KG1 (cell line): ENCODE data around the gene ARHGAP28.
"Not testable (repeated sequence)": the region's sequence is repeated elsewhere in the genome, so short reads cannot be mapped to it uniquely, and the experiment has no call there.

Experiments
- DNase-seq: peaks from one replicate; lab custom pipeline; 2025; lab: John Stamatoyannopoulos, UW

The ARHGAP28 gene

DNA sequence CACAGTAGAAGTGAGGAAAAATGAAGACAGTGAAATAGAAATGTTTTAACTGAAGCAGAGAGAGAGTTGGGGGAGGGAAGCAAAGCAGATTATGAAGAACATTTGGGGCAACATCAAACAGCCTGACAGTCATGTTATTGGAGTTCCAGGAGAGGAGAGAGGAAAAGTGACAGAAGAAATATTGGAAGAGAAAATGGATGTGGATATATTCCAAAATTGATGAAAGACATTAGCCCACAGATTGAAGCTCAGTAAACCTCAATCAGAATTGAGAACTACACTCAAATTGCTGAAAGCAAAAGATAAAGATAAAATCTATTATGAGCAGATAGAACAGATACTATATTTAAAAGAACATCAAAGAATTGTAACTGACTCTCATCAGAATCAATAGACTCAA is 90.8 kb downstream of the ARHGAP28 start:
- no peak for DNase-seq

DNA sequence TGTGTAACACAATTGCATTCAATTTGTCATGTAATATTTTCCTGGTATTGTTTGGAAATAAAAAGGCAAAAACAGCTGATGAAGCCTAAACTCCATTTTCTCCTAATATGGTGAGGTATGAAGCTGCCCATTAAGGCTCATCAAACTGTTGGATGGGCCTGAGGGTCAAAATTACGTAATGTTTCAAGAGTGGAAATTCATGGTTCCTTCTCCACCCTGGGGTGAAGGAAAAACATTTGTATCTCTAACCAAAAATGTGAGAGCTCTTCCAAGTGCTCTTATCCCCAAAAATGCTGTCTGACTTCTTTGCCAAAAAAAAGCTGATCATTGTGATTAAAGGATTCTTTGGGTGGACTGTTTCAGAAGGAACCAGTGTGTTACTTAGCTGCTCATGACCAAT is 91.8 kb downstream of the ARHGAP28 start:
- DNase-seq, result no peak

DNA sequence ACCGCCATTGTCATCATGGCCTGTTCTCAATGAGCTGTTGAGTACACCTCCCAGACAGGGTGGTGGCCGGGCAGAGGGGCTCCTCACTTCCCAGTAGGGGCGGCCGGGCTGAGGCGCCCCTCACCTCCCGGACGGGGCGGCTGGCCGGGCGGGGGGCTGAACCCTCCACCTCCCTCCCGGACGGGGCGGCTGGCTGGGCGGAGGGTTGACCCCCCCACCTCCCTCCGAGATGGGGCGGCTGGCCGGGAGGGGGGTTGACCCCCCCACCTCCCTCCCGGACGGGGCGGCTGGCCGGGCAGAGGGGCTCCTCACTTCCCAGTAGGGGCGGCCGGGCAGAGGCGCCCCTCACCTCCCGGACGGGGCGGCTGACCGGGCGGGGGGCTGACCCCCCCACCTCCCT is 97.6 kb downstream of the ARHGAP28 start:
- DNase-seq, result not testable (repeated sequence)

DNA sequence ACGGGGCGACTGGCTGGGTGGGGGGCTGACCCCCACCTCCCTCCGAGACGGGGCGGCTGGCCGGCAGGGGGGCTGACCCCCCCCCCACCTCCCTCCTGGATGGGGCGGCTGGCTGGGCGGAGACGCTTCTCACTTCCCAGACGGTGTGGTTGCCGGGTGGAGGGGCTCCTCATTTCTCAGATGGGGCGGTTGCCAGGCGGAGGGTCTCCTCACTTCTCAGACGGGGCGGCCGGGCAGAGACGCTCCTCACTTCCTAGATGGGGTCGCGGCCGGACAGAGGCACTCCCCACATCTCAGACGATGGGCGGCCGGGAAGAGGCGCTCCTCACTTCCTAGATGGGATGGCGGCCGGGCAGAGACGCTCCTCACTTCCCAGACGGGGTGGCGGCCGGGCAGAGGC is 98.0 kb downstream of the ARHGAP28 start:
- not testable (repeated sequence) for DNase-seq

DNA sequence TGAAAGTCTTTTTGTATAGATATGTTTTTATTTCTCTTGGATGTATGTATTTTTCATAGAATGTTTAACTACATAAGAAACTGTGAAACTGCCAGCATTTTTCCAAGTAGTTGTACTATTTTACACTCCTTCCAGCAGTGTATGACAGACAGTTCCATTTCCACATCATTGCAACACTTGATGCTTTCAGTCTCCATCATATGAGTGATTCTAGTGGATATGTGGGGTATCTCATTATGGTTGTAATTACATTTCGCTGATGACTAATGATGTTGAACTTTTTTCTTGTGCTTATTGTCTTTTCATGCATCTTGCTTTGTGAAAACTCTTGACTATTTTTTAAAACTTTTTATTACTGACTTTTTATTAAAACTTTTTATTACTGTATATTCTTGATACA is 101.4 kb downstream of the ARHGAP28 start:
- no peak for DNase-seq

DNA sequence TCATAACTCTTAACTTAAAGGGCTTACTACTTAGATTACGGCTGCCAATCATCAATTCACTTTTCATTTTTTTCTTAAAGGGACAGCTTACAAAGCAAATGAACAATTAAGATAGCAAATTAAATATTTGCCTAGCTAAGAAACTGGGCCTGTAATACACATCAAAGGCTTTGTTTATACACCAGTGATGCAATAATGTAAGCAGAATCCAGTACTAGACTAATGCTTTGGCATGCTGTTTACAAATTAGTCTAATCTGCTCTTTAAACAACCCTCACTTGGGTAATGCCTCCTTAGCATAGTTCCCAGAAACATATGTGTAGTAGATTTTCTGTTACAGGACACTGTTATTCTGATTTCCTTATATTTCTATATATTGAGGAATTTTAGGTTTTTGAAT is 105.8 kb downstream of the ARHGAP28 start:
- DNase-seq, result no peak

DNA sequence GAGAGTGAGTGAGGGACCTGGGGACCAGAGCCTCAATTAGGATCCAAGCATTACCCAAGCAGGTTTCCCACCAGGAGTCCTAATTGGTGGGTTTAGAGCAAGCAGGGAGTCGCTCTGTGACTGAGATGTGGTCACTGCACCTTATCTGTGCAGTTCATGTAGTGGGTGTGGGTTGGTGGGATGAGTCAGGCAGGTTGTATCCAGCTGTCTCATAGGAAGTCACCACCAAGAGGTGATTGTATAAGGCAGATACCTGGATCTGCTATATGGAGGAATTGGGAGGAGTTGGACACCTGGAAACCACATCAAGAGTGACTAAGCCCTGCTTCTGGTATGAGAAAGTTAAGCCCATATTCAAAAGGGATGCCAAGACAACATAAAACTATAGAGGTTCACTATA is 106.8 kb downstream of the ARHGAP28 start:
- no peak for DNase-seq

DNA sequence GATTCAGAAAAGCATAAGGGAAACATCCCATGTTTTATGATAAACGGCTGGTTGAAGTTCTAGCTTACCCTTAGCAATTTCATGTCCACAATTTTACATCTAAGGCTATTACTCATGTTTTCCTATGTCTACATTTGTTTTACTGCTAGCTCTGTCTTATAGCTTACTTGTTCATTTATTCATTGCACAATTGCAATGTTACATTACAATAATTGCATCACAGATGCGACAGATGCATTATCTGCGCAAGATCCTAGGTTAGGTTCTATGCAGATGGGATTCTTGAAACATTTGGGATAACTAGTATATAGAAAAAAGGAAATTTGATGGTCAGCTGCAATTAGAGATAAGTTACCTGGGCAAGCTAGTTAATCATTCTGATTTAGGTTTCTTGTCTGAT is 108.4 kb downstream of the ARHGAP28 start:
- no peak for DNase-seq

DNA sequence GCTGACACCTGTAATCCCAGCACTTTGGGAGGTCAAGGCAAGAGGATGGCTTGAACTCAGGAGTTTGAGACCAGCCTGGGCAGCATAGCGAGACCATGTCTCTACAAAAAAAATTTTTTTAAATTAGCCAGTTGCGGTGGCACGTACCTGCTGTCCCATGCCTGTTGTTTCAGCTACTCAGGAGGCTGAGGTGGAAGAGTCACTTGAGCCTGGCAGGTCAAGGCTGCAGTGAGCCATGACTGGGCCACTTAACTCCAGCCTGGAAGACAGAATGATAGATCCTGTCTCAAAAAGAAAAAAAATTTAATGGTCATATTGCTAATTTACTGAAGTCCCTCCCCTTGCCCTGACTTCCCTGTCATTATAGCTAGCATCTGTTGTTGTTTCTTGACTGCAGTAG is 112.6 kb downstream of the ARHGAP28 start:
- no peak for DNase-seq

DNA sequence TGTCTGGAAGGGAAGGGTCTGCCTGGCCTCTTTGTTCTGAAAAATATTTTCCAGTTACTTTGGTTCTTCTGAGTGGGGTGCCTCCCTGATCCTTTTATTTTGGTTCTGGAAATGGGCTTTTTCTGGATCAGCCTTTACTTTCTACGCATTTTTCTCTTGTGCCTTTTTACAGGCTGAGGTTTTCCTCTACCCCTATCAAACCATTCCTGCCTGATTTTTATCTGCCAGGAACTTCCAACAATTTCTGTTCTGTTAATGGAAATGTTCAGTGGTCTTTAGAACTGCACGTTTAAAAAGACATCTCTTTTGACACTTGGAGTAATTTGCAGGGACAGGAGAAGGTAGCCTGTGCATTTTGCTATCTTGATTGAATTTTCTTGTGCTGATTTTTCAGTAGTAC is 113.8 kb downstream of the ARHGAP28 start:
- DNase-seq, result no peak

DNA sequence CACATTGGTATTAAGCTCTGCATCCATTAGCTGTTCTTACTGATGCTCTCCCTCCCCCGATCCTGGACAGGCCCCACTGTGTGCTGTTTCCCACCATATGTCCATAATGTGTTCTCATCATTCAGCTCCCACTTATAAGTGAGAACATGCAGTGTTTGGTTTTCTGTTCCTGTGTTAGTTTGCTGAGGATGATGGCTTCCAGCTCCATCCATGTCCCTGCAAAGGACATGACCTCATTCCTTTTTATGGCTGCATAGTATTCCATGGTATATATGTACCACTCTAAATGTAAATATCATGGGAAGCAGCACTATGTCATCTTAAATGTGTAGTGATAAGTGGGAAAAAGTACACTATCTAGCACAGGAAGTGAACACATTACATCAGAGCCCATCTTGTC is 116.0 kb downstream of the ARHGAP28 start:
- DNase-seq, result not testable (repeated sequence)

DNA sequence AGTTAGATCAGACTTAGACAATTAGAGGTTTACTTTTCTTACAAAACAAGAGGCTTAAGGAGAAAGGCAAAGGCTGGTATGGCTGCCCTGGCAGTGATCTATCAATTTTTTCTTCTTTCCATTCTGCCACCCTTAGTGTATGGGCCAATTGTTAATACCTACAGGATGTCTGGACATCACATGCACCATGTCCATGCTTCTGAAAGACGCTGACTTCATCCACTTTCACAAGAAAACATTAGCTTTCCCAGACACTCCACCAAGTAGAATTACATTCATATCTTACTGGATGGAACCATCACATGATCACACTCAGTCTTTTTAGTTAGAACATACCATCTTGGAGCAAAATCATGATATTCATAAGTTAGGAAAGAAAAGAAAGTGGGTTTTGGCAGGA is 120.9 kb downstream of the ARHGAP28 start:
- no peak for DNase-seq

DNA sequence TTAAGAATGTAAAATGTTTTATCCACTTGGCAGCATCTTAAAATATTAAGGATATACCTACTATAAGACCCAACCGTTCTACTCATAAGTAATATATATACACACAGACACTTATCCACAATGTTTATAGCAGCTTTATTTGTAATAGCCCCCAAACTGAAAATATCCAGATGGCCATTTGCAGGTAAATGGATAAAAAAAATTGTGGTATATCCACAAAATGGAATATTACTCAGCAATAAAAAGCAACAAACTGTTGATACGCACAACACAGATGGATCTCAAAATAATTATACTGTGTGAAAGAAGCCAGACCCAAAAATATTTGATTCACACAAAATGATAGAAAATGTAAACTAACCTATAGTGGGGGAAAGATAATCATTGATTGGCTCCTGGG is 122.0 kb downstream of the ARHGAP28 start:
- DNase-seq, result no peak

DNA sequence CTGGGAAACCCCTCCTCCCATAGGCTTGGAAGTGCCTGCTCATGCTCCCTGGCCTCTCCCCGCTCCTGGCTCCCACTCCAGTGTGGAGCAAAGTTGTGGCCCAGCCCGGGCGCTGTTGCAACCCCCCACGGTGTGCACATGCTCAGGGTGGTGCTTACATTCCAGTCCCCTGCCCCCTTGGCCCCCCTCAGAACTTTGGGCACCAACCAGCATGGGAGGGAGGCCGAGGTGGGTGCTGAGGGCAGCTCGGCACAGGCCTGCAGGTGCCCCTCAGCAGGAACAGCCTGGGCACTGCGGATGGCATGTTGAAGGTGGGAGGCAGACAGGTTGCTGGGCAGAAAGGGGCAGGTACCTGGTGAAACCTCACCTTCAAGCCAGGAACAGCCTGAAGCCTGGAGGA is 125.3 kb downstream of the ARHGAP28 start:
- no peak for DNase-seq

DNA sequence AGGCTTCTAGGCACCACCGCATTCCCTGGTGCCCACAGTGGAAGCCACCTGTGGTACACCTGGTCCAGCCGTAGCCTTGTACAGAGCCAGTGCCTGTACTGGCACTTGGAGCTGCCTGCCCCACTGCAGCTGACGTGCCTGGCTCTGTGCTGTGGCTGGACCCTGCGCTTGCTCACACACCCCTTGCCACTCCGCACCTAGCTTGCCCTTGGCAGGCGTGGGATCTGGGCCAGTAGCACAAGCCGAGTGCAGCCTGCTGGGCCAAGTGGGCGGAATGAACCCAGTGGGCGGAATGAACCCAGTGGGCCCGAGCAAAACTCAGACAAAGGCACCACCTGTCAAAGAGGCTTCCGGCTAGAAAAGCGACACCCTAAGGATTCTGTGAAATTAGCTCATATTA is 126.3 kb downstream of the ARHGAP28 start:
- no peak for DNase-seq

DNA sequence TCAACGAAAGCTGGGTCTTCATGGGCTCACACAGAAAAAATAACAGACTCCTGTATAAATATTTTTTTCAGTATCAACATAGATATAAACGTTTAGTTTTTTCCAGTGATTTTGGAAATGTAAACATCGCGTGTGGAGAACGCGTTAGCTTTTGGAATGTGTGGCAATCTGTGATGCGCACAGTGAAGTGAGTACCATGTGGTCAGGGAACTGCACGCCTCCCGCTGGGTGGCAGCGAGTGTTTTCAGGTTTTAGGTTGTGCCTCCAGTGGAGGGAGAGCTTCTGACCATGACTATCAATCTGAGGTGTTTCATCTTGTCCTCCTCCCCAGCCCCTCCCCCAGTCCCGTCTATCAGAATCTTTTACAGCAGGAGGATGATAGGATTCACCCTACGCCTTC is 127.8 kb downstream of the ARHGAP28 start:
- no peak for DNase-seq

DNA sequence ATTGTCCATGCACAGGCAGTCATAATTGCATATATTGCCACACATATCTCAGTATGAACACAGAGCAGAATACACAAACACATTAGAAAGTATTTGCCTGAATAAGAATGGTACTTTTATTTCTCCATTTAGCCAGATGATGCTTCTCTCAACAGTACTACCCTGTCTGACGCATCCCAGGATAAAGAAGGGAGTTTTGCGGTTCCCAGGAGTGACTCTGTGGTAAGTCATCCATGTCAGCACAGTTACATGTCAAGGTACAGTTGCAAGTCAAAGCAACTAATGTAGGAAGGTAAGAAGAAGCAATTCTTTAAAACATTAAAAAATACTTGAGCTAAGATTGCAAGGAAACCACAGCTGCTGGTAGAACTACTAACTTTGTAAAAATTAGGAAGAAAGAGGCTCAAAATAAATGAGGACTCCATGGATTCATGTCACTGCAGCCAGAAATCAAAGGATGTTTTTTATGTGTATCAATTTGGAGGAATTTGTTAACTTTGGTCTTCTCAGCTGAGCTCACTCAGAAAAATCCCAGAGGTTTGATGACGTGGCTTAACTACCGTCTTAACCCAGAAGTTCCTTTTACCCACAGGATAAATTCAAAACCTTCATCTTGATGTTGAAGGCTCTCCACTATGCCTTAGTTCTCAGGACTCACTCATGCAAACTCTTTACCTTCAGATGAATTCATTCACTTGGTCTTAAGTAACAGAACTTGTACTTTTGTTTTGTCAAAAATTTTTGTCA is 130.3 kb downstream of the ARHGAP28 start:
- no peak for DNase-seq

DNA sequence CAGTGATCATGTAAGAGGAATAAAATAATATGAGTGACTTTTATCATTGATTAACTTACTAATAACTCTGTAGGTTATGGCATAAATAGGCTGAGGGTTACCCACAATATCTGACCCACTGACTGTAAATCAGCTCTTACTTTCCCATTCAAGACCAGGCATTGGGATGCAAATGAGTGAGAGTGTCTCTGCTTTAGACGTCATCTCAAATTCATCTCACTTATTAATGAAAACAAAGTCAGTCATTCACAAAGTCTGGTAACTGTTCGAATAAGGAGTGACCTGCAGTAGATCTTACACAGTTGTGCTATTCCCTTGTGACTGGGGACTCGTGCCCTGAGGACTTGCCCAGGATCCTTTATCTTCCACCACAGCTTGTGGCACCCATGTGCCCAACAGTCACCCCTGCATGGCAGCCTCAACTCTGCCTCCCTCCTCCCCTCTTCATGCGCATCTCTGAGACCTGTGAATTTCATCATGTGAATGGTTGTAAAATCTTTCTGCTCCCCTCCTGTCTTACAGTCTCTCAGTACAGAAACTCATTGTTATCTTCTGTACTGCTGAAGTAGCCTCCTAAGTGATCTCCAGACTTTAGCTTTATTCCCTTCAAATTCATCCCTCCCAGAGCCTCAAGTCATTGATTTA is 131.4 kb downstream of the ARHGAP28 start:
- no peak for DNase-seq

DNA sequence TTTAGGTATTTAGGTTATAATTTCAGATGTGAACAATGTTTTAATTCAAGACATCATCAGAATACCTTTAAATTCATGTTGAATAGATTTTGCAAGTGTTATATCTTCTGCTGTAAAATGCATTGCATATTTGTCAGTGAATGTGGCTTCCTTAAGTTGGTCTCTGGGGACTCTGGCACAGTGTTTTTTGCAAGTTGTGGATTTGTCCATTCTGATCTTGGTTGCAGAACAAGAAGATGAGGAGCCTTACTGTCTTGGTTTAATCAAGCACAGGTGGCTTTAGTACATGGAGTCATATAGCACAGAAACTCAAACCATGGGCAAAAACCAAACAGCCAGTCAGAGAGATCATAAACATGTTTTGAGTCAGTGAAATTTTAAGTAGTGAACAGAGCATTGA is 135.7 kb downstream of the ARHGAP28 start:
- no peak for DNase-seq

DNA sequence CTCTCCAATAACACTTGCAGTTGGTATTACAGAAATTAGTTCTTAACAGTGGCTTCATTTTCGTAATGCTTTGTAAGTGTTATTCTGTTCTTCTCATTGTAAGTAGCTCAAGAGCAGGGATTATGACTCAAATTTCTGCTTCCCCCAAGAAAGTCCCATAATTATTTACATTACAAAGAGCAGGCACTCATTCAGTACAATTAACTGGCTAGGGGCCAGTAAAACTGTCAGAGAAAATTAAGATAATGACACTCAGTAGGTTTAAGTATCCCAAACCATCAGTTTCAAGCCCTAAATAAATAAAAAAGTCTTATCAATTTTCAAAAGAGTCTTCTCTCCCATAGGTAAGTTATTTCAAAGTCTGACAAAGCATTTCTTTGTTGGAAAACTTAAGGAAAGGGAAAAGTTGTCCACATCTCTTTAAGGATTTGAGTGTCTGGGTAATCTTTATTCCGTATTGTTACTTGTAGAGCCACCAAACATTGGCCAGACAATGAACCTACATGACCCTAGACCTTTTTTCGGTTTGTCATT is 137.1 kb downstream of the ARHGAP28 start:
- DNase-seq, result no peak

DNA sequence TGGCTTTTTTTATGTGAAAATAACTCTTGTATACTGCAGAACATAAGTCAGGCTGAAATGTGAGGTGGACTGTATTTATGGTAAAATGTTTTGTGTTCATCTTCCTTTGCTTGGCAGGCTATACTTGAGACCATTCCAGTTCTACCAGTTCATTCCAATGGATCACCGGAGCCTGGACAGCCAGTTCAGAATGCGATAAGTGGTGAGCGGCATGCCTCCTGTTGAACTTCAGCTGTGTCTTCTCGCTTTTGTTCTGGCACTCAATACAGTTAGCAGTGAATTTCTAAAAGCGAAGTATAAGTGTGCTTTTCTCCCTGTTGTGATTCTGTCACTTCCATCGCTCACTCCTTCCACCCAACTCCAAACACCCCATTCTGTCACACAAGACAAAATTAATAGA is 138.5 kb downstream of the ARHGAP28 start:
- DNase-seq, result no peak

DNA sequence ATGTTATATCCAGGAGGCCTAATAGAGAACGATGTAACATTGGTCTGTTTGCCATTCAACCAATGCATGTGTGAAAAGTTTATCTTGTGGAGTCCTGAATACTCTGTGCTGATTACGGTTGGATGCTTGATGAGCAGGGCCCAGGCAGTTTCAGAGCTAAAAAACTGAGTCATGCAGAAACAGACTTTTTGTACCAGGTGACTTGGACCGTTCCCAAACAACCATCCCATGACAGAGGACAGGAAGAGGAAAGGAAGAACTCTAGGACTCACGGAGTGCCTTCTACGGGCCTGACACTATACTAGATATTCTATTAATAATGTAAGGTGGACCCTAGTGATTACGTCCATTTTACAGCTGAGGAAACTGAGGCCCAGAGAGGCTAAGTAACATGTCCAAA is 142.1 kb downstream of the ARHGAP28 start:
- no peak for DNase-seq

DNA sequence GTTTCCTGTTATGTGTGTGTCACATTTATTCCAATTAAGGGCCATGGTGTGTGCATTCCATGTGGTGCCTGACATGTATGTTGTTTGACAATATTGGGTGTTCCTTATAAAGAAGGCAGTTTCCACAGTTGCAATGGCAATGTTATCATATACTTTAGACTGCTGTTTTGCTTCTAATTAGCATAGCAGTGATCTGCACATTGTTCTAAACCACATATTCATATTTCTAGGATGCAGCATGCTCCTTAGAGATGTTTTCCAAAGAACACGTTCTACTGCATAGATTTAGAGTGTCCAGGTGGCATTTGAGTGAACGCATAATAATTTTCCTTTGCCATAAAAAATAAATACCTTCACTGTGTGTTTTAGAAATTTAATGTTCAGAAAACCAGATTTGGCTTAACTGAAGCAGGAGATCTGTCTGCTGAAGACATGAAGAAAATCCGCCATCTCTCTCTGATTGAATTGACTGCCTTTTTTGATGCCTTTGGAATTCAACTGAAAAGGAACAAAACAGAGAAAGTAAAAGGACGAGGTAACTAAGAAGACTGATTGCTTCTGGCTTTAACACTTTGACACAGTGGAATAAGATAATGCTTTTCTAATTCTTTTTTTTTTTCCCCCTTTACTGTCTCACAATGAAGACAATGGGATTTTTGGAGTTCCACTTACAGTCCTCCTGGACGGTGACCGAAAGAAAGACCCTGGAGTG is 143.7 kb downstream of the ARHGAP28 start:
- no peak for DNase-seq
